Measurements from ENCODE around the gene DLGAP4.

The DLGAP4 gene

DNA sequence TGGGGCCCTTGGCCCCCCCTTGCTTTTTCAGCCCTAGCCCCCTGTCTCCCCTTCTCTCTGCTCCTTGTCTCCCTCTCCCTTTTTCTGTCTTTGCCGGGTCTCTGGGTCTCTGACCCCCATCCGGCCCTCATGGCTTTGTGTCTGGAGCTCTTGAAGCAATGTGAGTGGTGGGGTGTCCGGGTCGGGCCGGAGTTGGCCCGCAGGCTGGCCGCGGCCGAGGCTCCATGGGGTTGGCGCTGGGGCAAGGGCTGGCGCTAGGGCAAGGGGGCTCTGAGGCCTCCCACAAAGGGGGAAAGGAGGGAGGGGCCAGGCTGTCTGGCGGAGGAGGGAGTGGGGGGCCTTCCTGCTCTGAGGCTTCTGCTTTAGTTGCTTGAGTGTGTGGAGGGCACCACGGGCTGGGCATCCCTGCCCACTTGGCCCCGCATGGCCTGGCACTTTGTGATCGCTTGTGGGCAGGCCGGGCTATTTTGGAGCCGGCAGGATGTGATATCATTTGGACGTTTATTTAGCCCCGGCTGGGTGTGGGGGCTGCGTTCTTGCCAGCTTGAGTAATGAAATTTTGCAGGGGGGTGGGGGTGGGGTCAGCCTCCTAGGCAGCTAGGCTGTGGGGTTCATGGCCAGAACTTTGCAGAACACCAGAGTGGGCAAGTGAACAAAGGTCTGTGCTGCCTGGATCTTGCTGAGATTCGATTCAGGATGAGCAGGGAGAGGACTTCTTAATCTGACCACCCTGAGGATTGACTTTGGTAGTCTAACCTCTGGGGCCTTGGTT is 156.5 kb downstream of the DLGAP4 start:
- Histone ChIP-seq H2BK12ac (ENCODE audit: low read length in 2 of 2) (peak overlapping the region in 1 of 2 experiments; percentile 79), H3K4me3 (ENCODE audit: insufficient read depth in 1 of 2, low read depth in 1 of 2, low read length in 2 of 2) (peak overlapping the region; percentile 75 to 99), H3K79me1 (replicated peaks; ENCODE audit: low read length, poor library complexity, severe bottlenecking) (no peaks in the 10 kb centered on the region), H4K8ac (ENCODE audit: low read length) (no peak overlapping the region), H2AFZ (ENCODE audit: low read depth, low read length) (no peak overlapping the region), H3K14ac (ENCODE audit: low read length in 2 of 2) (peak overlapping the region in 1 of 2 experiments; percentile 90), H2BK120ac (ENCODE audit: low read depth, low read length) (peak overlapping the region; percentile 89), H3K18ac (ENCODE audit: low read depth in 1 of 2, low read length in 2 of 2) (peak overlapping the region; percentile 86 to 95), H3K23ac (ENCODE audit: low read length in 2 of 2) (peak overlapping the region in 1 of 2 experiments; percentile 77), H3K27ac (ENCODE audit: low read length, poor library complexity, severe bottlenecking) (peak overlapping the region; percentile 84), H3K36me3 (ENCODE audit: control insufficient read depth in 1 of 2, insufficient read depth in 2 of 2, low read depth in 1 of 2, low read length in 2 of 2) (peaks cover 10 to 14% of the 10 kb centered on the region in 2 experiments), H3K4me1 (ENCODE audit: control insufficient read depth, insufficient read depth, low read depth, low read length) (peaks cover 37% of the 10 kb centered on the region), H3K9ac (ENCODE audit: low read length) (peak overlapping the region; percentile 100), H3K9me3 (ENCODE audit: control insufficient read depth, low read length) (no peaks in the 10 kb centered on the region), H2BK5ac (ENCODE audit: low read depth, low read length, poor library complexity, severe bottlenecking) (peak overlapping the region; percentile 71), H2AK5ac (ENCODE audit: low read length, severe bottlenecking) (no peak overlapping the region), H3K4ac (ENCODE audit: low read depth in 1 of 2, low read length in 2 of 2) (peak overlapping the region; percentile 85 to 96), H3K27me3 (ENCODE audit: control insufficient read depth in 1 of 2, insufficient read depth in 1 of 2, low read length in 2 of 2) (no peaks in the 10 kb centered on the region), H3K4me2 (ENCODE audit: low read length, poor library complexity, severe bottlenecking) (peak overlapping the region; percentile 93), H4K91ac (ENCODE audit: low read length) (peak overlapping the region; percentile 64), H2BK15ac (ENCODE audit: low read depth, poor library complexity, severe bottlenecking) (peak overlapping the region; percentile 6)
- DNase-seq: peak; percentile 52
- whole genome bisulfite sequencing: 1% methylated on average over 21 of the region's 21 CpGs

- Histone ChIP-seq H2BK12ac (ENCODE audit: low read length in 2 of 2) (no peak overlapping the region), H3K9ac (ENCODE audit: low read length) (peak overlapping the region; percentile 100), H3K36me3 (ENCODE audit: control insufficient read depth in 1 of 2, insufficient read depth in 2 of 2, low read depth in 1 of 2, low read length in 2 of 2) (peaks cover 10 to 14% of the 10 kb centered on the region in 2 experiments), H3K4me3 (ENCODE audit: insufficient read depth in 1 of 2, low read depth in 1 of 2, low read length in 2 of 2) (peak overlapping the region; percentile 75 to 99), H2BK120ac (ENCODE audit: low read depth, low read length) (no peak overlapping the region), H4K8ac (ENCODE audit: low read length) (no peak overlapping the region), H3K9me3 (ENCODE audit: control insufficient read depth, low read length) (no peaks in the 10 kb centered on the region), H3K79me1 (replicated peaks; ENCODE audit: low read length, poor library complexity, severe bottlenecking) (no peaks in the 10 kb centered on the region), H3K18ac (ENCODE audit: low read depth in 1 of 2, low read length in 2 of 2) (peak overlapping the region in 1 of 2 experiments; percentile 4), H3K14ac (ENCODE audit: low read length in 2 of 2) (no peak overlapping the region), H3K27ac (ENCODE audit: low read length, poor library complexity, severe bottlenecking) (peak overlapping the region; percentile 84), H2BK15ac (ENCODE audit: low read depth, poor library complexity, severe bottlenecking) (no peak overlapping the region), H3K4ac (ENCODE audit: low read depth in 1 of 2, low read length in 2 of 2) (no peak overlapping the region), H2BK5ac (ENCODE audit: low read depth, low read length, poor library complexity, severe bottlenecking) (no peak overlapping the region), H3K23ac (ENCODE audit: low read length in 2 of 2) (peak overlapping the region in 1 of 2 experiments; percentile 15), H3K4me1 (ENCODE audit: control insufficient read depth, insufficient read depth, low read depth, low read length) (peaks cover 44% of the 10 kb centered on the region), H3K27me3 (ENCODE audit: control insufficient read depth in 1 of 2, insufficient read depth in 1 of 2, low read length in 2 of 2) (no peaks in the 10 kb centered on the region), H2AK5ac (ENCODE audit: low read length, severe bottlenecking) (peak overlapping the region; percentile 37), H3K4me2 (ENCODE audit: low read length, poor library complexity, severe bottlenecking) (peak overlapping the region; percentile 93), H4K91ac (ENCODE audit: low read length) (no peak overlapping the region), H2AFZ (ENCODE audit: low read depth, low read length) (no peak overlapping the region)
- peak; percentile 37 for DNase-seq
- WGBS: 58% methylated on average over 10 of the region's 10 CpGs
Observed at GRCh38 chr20:36463212-36464061, 157.3 kb downstream of the DLGAP4 start.

DNA sequence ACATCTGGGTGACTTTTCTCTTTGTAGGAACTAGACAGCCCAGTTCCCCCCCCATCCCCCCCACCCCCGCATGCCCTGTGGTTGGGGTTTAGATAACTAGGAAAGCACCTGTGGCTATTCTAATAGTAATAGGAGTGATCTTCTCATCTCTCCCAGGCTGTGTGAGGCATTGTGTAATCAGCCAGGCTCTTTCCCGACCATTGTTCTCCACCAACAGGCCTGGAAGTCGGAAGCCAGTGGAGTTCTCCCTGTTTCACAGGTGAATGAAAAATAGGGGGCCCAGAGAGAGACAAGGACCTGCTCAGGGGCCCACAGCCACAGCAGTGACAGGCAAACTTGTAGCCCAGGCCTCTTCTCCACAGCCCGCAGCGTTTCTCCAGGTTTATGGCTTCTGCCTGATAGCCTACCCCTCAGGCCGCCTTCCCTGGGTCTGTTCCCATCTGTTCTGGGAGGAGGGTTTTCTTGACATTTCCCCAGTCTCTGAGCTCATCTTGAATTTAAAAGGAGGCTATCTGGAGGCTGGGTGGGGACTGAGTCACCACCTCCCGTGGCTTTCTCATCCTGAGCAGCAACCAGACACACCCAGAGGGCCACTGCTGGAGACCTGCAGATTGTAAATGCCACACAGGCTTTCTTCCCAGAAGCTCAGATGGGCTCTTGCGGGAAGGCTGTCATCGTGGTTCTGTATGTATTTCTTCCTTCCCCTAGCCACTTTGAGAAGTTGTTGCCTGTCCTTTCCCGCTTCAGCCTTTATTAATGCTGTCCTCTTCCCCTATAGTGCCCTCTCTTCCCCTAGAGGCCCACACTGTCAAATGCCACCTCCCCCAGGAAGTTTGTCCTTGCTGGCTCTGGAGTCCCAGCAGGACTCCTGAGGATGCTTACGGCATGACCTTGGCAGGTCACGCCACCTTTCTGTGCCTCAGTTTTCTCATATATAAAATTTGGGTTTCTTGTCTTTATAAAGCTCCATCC is 159.3 kb downstream of the DLGAP4 start:
- peak overlapping the region; percentile 55 for H3K4me2 ChIP-seq (ENCODE audit: low read length, poor library complexity, severe bottlenecking)

More for the DNA sequence above, 159.3 kb downstream of the DLGAP4 start:
- WGBS: 34% methylated on average over 9 of the region's 12 CpGs
- Histone ChIP-seq H4K8ac (ENCODE audit: low read length) (no peak overlapping the region), H2BK120ac (ENCODE audit: low read depth, low read length) (no peak overlapping the region), H3K27me3 (ENCODE audit: control insufficient read depth in 1 of 2, insufficient read depth in 1 of 2, low read length in 2 of 2) (no peaks in the 10 kb centered on the region), H2BK5ac (ENCODE audit: low read depth, low read length, poor library complexity, severe bottlenecking) (no peak overlapping the region), H3K9ac (ENCODE audit: low read length) (peak overlapping the region; percentile 80), H3K79me1 (replicated peaks; ENCODE audit: low read length, poor library complexity, severe bottlenecking) (no peaks in the 10 kb centered on the region), H2AFZ (ENCODE audit: low read depth, low read length) (no peak overlapping the region), H3K18ac (ENCODE audit: low read depth in 1 of 2, low read length in 2 of 2) (peak overlapping the region in 1 of 2 experiments; percentile 54), H2AK5ac (ENCODE audit: low read length, severe bottlenecking) (peak overlapping the region; percentile 50), H4K91ac (ENCODE audit: low read length) (no peak overlapping the region), H3K4me1 (ENCODE audit: control insufficient read depth, insufficient read depth, low read depth, low read length) (peaks cover 54% of the 10 kb centered on the region), H3K27ac (ENCODE audit: low read length, poor library complexity, severe bottlenecking) (peak overlapping the region; percentile 87), H3K4ac (ENCODE audit: low read depth in 1 of 2, low read length in 2 of 2) (no peak overlapping the region), H3K4me3 (ENCODE audit: insufficient read depth in 1 of 2, low read depth in 1 of 2, low read length in 2 of 2) (peak overlapping the region in 1 of 2 experiments; percentile 68), H2BK12ac (ENCODE audit: low read length in 2 of 2) (no peak overlapping the region), H3K23ac (ENCODE audit: low read length in 2 of 2) (no peak overlapping the region), H3K36me3 (ENCODE audit: control insufficient read depth in 1 of 2, insufficient read depth in 2 of 2, low read depth in 1 of 2, low read length in 2 of 2) (peaks cover 10 to 14% of the 10 kb centered on the region in 2 experiments), H3K9me3 (ENCODE audit: control insufficient read depth, low read length) (no peaks in the 10 kb centered on the region), H2BK15ac (ENCODE audit: low read depth, poor library complexity, severe bottlenecking) (no peak overlapping the region), H3K14ac (ENCODE audit: low read length in 2 of 2) (no peak overlapping the region)
- DNase-seq: peak; percentile 87
